ENCODE data around the gene DNAJC24. TPM values are rescaled to one million over a fixed set of nuclear protein-coding genes. Genes with fewer than 3 reads are reported as not detected.
"Not testable (repeated sequence)": the region's sequence is repeated elsewhere in the genome, so short reads cannot be mapped to it uniquely, and the experiment has no call there.

The DNAJC24 gene
- 11.1 TPM for total RNA-seq (ENCODE audit: unreplicated experiment)
- long read RNA-seq, partial matches to known transcripts: 1 of 2 reads
- long read RNA-seq, other reads (novel, unspliced or antisense): 0 of 2 reads

GRCh38 chr11:31369348-31370329 is at the start of gene DNAJC24, which contains the start of gene DCDC1:
DNAJC24 (plus strand) TSS chr11:31369860; CDS start chr11:31370749, 889 bp downstream.
DCDC1 (minus strand) TSS chr11:31369739; CDS start chr11:31328280, 41,459 bp downstream.
- Mint-ChIP-seq H3K36me3 (ENCODE audit: low read depth, unreplicated experiment) (no peaks in the 10 kb centered on the region), H3K4me3 (ENCODE audit: unreplicated experiment) (peak within 1 kb of the TSS; percentile 97), H3K4me1 (ENCODE audit: unreplicated experiment) (peaks cover 20% of the 10 kb centered on the region), H3K27me3 (ENCODE audit: unreplicated experiment) (peaks cover 5% of the 10 kb centered on the region), H3K9me3 (ENCODE audit: unreplicated experiment) (no peaks in the 10 kb centered on the region), H3K27ac (ENCODE audit: unreplicated experiment) (peak within 1 kb of the TSS; percentile 95)
- TF ChIP-seq CTCF (IDR thresholded peaks at IDR 0.05; ENCODE audit: unreplicated experiment): no peak
- peak; percentile 83 for DNase-seq (ENCODE audit: low spot score)

- H3K36me3 Mint-ChIP-seq (ENCODE audit: low read depth, unreplicated experiment); H3K27ac Mint-ChIP-seq (ENCODE audit: unreplicated experiment); DNase-seq (ENCODE audit: low spot score); H3K9me3 Mint-ChIP-seq (ENCODE audit: unreplicated experiment); H3K4me3 Mint-ChIP-seq (ENCODE audit: unreplicated experiment); H3K27me3 Mint-ChIP-seq (ENCODE audit: unreplicated experiment); H3K4me1 Mint-ChIP-seq (ENCODE audit: unreplicated experiment): not testable (repeated sequence)
Observed at GRCh38 chr11:31321494-31321893, 48.2 kb upstream of the DNAJC24 start.

GRCh38 chr11:31323145-31323544 is 46.5 kb upstream of the DNAJC24 start:
- no peak for DNase-seq (ENCODE audit: low spot score)
- Mint-ChIP-seq H3K9me3 (ENCODE audit: unreplicated experiment) (no peaks in the 10 kb centered on the region), H3K27ac (ENCODE audit: unreplicated experiment) (no peak overlapping the region), H3K4me3 (ENCODE audit: unreplicated experiment) (no peak overlapping the region), H3K36me3 (ENCODE audit: low read depth, unreplicated experiment) (no peaks in the 10 kb centered on the region), H3K27me3 (ENCODE audit: unreplicated experiment) (no peaks in the 10 kb centered on the region), H3K4me1 (ENCODE audit: unreplicated experiment) (no peaks in the 10 kb centered on the region)
- TF ChIP-seq CTCF (IDR thresholded peaks at IDR 0.05; ENCODE audit: unreplicated experiment): no peak

- H3K27me3 Mint-ChIP-seq (ENCODE audit: unreplicated experiment): no peaks in the 10 kb centered on the region
- no peak for TF ChIP-seq CTCF (IDR thresholded peaks at IDR 0.05; ENCODE audit: unreplicated experiment)
- H3K36me3 Mint-ChIP-seq (ENCODE audit: low read depth, unreplicated experiment): no peaks in the 10 kb centered on the region
- no peak overlapping the region for H3K4me3 Mint-ChIP-seq (ENCODE audit: unreplicated experiment)
- H3K4me1 Mint-ChIP-seq (ENCODE audit: unreplicated experiment): no peaks in the 10 kb centered on the region
- no peak overlapping the region for H3K27ac Mint-ChIP-seq (ENCODE audit: unreplicated experiment)
- H3K9me3 Mint-ChIP-seq (ENCODE audit: unreplicated experiment): no peaks in the 10 kb centered on the region
- DNase-seq (ENCODE audit: low spot score): no peak
Observed at GRCh38 chr11:31325160-31325559, 44.5 kb upstream of the DNAJC24 start.

GRCh38 chr11:31326470-31327148 is 43.1 kb upstream of the DNAJC24 start:
- no peak for DNase-seq (ENCODE audit: low spot score)
- no peaks in the 10 kb centered on the region for H3K36me3 Mint-ChIP-seq (ENCODE audit: low read depth, unreplicated experiment)
- H3K27me3 Mint-ChIP-seq (ENCODE audit: unreplicated experiment): no peaks in the 10 kb centered on the region
- TF ChIP-seq CTCF (IDR thresholded peaks at IDR 0.05; ENCODE audit: unreplicated experiment): no peak
- no peak overlapping the region for H3K4me3 Mint-ChIP-seq (ENCODE audit: unreplicated experiment)
- no peaks in the 10 kb centered on the region for H3K4me1 Mint-ChIP-seq (ENCODE audit: unreplicated experiment)
- H3K27ac Mint-ChIP-seq (ENCODE audit: unreplicated experiment): no peak overlapping the region
- H3K9me3 Mint-ChIP-seq (ENCODE audit: unreplicated experiment): no peaks in the 10 kb centered on the region

Data from endothelial cell (in vitro differentiated cells).